ENCODE results near the gene SDHA.

DNA sequence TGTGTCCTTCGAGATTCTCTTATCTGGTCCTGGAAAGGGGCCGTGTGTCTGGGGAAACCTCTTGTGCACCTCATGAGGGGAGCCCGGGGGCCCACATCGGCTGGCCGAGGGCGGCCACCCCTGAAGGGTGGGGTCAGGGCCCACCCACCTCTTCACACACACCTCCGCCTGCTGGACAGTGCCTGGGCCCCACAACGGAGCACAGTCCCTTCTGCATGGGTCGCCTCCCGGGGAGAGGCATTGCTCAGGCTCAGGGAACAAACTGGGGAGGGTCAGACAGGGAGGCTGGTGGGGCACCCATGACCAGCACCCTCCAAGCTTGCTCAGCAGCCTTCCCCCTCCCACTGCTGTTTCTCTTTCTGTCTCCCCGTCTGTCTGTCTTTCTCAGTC lies 28.1 kb upstream of the SDHA start:
- TF ChIP-seq, protein P1, sequence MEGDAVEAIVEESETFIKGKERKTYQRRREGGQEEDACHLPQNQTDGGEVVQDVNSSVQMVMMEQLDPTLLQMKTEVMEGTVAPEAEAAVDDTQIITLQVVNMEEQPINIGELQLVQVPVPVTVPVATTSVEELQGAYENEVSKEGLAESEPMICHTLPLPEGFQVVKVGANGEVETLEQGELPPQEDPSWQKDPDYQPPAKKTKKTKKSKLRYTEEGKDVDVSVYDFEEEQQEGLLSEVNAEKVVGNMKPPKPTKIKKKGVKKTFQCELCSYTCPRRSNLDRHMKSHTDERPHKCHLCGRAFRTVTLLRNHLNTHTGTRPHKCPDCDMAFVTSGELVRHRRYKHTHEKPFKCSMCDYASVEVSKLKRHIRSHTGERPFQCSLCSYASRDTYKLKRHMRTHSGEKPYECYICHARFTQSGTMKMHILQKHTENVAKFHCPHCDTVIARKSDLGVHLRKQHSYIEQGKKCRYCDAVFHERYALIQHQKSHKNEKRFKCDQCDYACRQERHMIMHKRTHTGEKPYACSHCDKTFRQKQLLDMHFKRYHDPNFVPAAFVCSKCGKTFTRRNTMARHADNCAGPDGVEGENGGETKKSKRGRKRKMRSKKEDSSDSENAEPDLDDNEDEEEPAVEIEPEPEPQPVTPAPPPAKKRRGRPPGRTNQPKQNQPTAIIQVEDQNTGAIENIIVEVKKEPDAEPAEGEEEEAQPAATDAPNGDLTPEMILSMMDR (IDR thresholded peaks at IDR 0.05; ENCODE audit: low read depth, low read length): no peak
- TF ChIP-seq POLR2A (IDR thresholded peaks at IDR 0.05; ENCODE audit: extremely low read depth, insufficient read length) (no peak), MYC (IDR thresholded peaks at IDR 0.05; ENCODE audit: low read depth, low read length) (no peak)
- TF ChIP-seq, protein P2, sequence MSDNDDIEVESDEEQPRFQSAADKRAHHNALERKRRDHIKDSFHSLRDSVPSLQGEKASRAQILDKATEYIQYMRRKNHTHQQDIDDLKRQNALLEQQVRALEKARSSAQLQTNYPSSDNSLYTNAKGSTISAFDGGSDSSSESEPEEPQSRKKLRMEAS (IDR thresholded peaks at IDR 0.05; ENCODE audit: low read depth, low read length): no peak

Measured in NB4 (cell line).